Activated naive CD4-positive, alpha-beta T cell treated with anti-CD3 and anti-CD28 coated beads, Interleukin-2, amount 50 U/mL, for 16 hours (primary cell): Measurements from ENCODE around the gene CCL23.
A peak's percentile ranks its signal among the peaks of the same experiment; 100 is the strongest.
"Not testable (repeated sequence)": the region's sequence is repeated elsewhere in the genome, so short reads cannot be mapped to it uniquely, and the experiment has no call there.

ENCODE experiments used
- DNase-seq: peaks from one replicate; pipeline ENCODE4 v3.0.0-alpha.2; 2020

CCL23 gene

GRCh38 chr17:36002631-36003030 lies 15.1 kb downstream of the CCL23 start:
- DNase-seq: no peak

- DNase-seq: no peak
These were observed 15.7 kb downstream of the CCL23 start for GRCh38 chr17:36001862-36002603.

DNA sequence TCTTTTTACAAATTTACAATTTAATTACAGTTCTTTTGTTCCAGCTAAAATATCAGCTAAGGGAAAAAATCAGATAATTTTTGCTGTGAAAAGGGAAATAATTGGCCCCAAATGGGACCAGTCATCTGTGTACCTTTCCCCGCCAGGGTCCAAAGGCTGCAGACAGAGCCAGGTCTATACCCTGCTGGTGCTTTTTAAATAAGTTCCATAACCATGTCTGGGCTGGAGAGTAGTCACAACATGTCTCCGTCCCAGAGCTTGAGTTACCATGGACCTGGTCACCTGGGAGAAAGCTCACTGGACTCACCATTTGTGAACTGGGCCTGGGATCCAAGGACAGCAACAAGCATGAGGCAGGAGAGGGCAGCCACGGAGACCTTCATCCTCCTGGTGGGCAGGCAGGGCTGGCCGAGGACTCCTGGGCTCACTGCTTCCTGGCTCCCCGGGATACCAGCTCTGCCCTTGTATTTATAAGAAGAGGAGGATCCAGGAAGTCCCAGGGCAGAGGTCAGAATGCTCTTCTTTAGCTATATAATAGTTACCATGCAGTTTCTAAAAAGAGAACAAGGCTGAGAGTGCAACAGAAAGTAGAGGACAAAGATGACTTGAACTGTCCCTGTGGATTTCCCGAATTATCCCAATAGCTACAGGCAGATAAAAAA lies 16.5 kb downstream of the CCL23 start, which contains the start of gene CCL15:
CCL15 (minus strand) TSS at position 444 of the 662 bp plus-strand sequence; CDS start at position 383, 61 bp downstream.
- DNase-seq: no peak

DNA sequence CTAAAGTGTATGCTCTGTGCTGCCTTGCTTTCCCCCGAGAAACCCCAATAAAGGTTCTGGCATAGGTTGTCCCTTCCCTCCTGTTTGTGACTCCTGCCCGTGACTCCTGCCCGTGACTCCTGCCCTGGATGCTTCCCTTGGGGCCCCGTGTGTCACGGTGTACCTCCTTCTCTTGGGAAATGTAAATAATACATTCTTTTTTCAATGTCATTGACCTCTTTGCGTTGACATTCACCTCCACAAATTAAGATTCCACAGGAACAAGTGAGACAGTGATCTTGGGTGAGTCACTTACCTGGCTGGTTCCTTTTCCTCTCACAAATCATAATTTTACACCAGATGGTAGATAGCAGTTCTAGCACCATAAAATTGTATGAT lies 17.1 kb downstream of the CCL23 start:
- no peak for DNase-seq

GRCh38 chr17:35998756-35999155 lies 19.0 kb downstream of the CCL23 start:
- DNase-seq: no peak

DNA sequence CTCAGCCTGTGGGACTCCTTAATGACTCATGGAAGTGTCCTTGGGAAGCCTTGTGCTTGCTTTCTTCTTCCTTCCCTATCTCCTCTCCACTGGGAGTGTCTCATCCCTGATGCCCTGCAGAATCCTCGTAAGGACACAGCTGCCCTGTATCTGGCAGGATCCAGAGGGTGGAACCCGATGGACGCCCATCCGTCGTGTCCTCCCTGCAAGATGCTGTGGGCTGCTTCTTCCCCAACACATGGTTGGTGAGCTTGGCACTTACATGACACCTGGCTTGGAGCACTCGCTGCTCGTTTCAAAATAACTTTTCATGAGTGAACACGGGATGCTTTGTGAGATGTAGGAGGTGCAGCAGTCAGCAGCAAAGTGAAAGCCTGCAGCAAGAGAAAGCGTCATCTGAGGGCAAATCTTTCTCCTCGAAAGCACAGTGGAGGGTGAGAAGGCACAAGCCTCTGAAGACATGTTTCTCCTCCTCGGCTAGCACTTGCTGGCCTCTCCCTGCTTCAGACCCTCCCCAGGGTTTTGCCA lies 19.7 kb downstream of the CCL23 start:
- DNase-seq: no peak

DNA sequence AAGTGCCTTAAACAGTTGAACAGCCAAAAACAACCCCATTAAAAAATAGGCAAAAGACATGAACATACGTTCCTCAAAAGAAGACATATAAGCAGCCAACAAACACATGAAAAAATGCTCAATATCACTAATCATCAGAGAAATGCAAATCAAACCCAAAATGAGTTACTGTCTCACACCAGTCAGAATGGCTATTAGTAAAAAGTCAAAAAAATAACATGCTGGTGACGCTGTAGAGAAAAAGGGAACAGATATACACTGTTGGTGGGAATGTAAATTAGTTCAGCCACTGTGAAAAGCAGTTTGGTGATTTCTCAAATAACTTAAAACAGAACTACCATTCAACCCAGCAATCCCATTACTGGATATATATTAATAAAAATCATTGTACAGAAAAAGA lies 22.4 kb downstream of the CCL23 start:
- DNase-seq: not testable (repeated sequence)

GRCh38 chr17:35991075-35991474 lies 26.7 kb downstream of the CCL23 start:
- no peak for DNase-seq

GRCh38 chr17:35988164-35988563 lies 29.6 kb downstream of the CCL23 start:
- no peak for DNase-seq

DNA sequence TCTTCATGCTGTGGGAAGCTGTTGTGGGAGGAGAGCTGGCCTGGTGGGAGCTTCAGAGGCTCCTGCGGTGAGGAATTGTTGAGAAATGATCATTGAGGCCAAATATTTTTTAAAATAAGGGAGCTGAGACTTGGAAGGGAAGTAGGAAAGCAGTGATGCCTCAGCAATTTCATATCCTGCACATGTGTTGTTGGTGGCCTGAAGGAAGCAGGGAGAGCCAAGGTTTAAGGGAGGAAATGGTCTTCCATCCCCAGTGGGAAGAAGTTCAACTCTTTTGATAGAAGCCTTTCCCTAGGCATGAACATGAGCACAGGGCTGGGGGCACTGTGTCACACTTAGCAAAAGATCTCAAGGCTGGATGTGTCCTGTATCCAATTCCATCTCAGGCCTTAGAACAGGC lies 31.1 kb downstream of the CCL23 start, which contains the start of gene CCL14:
CCL14 (minus strand) TSS at position 87 of the 400 bp plus-strand sequence; CDS start at position 7, 80 bp downstream.
- no peak for DNase-seq

- no peak for DNase-seq
These were observed 33.6 kb downstream of the CCL23 start for GRCh38 chr17:35984140-35984539.

GRCh38 chr17:35982409-35983191 lies 35.2 kb downstream of the CCL23 start:
- DNase-seq: no peak

DNA sequence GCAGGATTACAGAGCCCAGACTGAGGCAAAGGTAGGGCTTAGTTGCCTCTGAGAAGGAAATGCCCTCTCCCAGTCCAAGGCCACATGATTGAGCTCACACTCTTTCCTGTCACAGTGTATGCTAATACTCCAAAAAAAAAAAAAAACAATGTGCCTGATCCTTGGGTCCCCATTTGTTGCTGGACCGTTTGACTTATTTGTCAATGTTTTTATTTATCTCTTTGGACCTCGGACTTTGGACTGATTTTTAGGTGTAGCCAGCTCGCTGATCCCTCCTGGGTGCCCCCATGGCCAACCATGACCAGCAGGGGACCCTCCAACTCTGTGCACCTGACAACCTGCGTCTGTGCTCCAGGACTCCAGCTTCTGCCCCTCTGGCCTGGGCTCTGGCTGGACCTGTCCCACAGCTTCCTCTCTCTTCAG lies 35.9 kb downstream of the CCL23 start:
- no peak for DNase-seq

GRCh38 chr17:35981246-35981645 lies 36.5 kb downstream of the CCL23 start, which contains the start of gene CCL16:
Gene CCL16, minus strand, starts transcription at chr17:35981497. Its CDS starts 77 bp downstream, at chr17:35981420.
- DNase-seq: no peak

- no peak for DNase-seq
These were observed 39.4 kb downstream of the CCL23 start for GRCh38 chr17:35978346-35978745.

DNA sequence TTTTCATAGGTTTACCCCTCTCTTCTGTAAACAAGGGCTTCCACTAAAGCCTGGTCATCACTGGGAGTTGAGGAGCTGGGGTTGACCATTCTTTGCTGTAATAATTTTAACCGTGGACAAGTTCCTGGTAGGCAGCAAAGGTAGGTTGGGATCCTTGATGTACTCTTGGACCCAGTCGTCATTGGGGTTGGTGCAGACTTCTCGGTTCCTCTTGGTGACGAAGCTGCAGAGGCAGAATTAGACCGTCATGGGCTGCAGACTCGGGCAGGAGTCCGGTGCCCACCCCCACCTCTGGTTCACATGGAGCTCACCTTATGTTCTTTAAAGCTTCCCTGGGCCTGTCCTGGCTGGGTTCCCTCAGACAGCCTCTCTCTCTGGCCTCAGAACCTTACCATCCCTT lies 40.3 kb downstream of the CCL23 start:
- DNase-seq: no peak

DNA sequence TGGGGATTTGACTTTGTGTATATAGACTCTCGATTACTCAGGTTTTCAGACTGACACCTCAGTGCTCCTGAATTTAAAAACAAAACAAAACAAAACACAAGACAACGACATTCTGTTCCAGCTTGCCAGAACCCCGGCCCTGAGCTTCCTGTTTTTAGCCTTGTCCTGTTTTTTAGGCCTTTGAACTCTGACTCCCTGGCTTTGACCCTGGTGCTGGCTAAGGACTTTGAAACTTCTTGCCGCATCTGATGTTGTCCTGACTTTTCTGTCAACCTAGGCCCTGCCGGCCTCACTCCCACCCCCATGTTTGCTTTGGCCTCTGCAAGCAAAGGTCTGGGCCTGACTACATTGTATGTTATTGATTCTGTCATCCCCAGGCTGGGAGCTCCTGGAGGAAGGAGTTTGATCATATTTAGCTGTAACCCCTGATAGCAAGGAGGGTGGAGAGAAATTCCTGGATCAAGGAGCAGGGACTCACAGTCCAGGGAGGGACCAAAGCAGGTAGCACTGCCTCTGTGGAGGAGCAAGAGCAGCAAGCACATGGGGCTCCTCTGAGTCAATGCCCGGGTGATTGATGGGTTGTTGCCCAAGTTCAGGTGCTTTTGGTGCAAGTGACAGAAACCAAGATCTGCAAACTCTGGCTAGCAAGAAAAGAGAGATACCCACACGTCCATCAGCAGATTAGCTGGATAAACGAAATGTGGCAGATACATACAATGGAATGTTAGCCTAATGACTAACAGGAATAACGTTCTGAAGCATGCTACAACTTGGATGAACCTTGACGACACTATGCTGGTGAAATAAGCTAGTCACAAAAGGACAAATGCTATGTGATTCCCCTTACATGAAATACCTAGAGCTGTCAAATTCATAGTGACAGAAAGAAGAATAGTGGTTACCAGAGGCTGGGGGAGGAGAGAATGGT lies 44.2 kb downstream of the CCL23 start:
- no peak for DNase-seq

- no peak for DNase-seq
These were observed 44.8 kb downstream of the CCL23 start for GRCh38 chr17:35972945-35973332.

DNA sequence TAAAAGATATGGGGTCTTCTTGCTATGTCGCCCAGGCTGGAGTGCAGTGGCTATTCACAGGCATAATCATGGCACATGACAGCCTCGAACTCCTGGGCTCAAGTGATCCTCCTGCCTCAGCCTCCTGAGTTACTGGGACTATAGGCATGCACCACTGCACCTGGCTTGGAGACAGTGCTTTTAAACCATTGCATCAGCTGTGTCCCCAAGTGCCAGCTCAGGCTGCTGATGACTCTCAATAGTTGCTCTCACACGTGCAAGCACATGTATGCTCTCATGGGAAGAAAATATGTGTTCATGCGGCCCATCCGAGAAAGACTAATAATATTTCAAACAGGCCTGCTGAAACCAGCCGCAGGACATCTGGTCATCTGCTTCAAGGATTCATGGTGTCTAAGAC lies 45.2 kb downstream of the CCL23 start:
- DNase-seq: no peak

GRCh38 chr17:35972066-35972465 lies 45.7 kb downstream of the CCL23 start:
- DNase-seq: no peak

GRCh38 chr17:35969558-35970380 lies 48.0 kb downstream of the CCL23 start:
- DNase-seq: peak; percentile 63
